NCI-H1436 treated with DMSO at 0.1 percent for 48 hours (cell line): ENCODE measurements around the gene DRAXIN.

Source experiments
- DNase-seq: peaks from one replicate; lab custom pipeline; 2025; lab: John Stamatoyannopoulos, UW

DRAXIN gene

GRCh38 chr1:11764115-11764514 lies 72.6 kb downstream of the DRAXIN start:
- no peak for DNase-seq

GRCh38 chr1:11764519-11764918 lies 73.0 kb downstream of the DRAXIN start:
- no peak for DNase-seq

GRCh38 chr1:11765661-11766428 lies 74.3 kb downstream of the DRAXIN start:
- DNase-seq, result no peak

GRCh38 chr1:11766429-11766776 lies 74.9 kb downstream of the DRAXIN start:
- no peak for DNase-seq

- DNase-seq, result no peak
Observed at GRCh38 chr1:11767922-11768704, 76.6 kb downstream of the DRAXIN start.

GRCh38 chr1:11768821-11769220 lies 77.3 kb downstream of the DRAXIN start:
- no peak for DNase-seq

- DNase-seq, result no peak
Observed at GRCh38 chr1:11769274-11769673, 77.8 kb downstream of the DRAXIN start.

GRCh38 chr1:11770011-11770410 lies 78.5 kb downstream of the DRAXIN start:
- no peak for DNase-seq

- DNase-seq, result no peak
Observed at GRCh38 chr1:11771481-11772043, 80.1 kb downstream of the DRAXIN start.

- no peak for DNase-seq
Observed at GRCh38 chr1:11772458-11772857, 80.9 kb downstream of the DRAXIN start.

GRCh38 chr1:11774753-11775152 lies 83.2 kb downstream of the DRAXIN start:
- DNase-seq, result no peak
